Measurements from ENCODE around the gene ABTB2.

Gene ABTB2

GRCh38 chr11:34275486-34275885 lies 82.3 kb downstream of the ABTB2 start:
- H2BK120ac ChIP-seq (ENCODE audit: low read depth, low read length), result no peak overlapping the region
- H3K4me1 ChIP-seq (ENCODE audit: control insufficient read depth in 2 of 2, insufficient read depth in 1 of 2, low read depth in 1 of 2, low read length in 2 of 2), result peaks cover 0 to 2% of the 10 kb centered on the region in 2 donors
- DNase-seq (ENCODE audit: low spot score), result no peak

GRCh38 chr11:34274712-34275398 lies 83.0 kb downstream of the ABTB2 start:
- whole genome bisulfite sequencing, 2 donors (ENCODE audit: extremely low coverage in 2 of 2, insufficient read length in 2 of 2, insufficient replicate concordance in 1 of 2), result no CpG with 5 or more reads among the region's 11 CpGs
- H3K27ac ChIP-seq (replicated peaks; ENCODE audit: low read length), result no peak overlapping the region

More at GRCh38 chr11:34275486-34275885, 82.3 kb downstream of the ABTB2 start:
- Histone ChIP-seq H3K4ac (ENCODE audit: low read length) (no peak overlapping the region), H2BK5ac (ENCODE audit: low read length) (no peak overlapping the region), H2AK5ac (ENCODE audit: low read depth, low read length) (no peak overlapping the region), H3K23ac (ENCODE audit: low read depth, low read length, poor library complexity) (no peak overlapping the region), H3K4me3 (ENCODE audit: low read length in 2 of 2) (no peak overlapping the region), H2BK15ac (ENCODE audit: low read length) (no peak overlapping the region), H2BK12ac (ENCODE audit: low read length) (no peak overlapping the region), H2AFZ (ENCODE audit: low read length) (no peak overlapping the region), H4K91ac (ENCODE audit: low read depth, low read length, poor library complexity) (no peak overlapping the region), H3K9ac (ENCODE audit: low read depth, low read length, poor library complexity) (no peak overlapping the region), H3K18ac (ENCODE audit: low read length) (no peak overlapping the region), H3K79me1 (ENCODE audit: low read depth, low read length) (no peaks in the 10 kb centered on the region), H3K27ac (replicated peaks; ENCODE audit: low read length) (no peak overlapping the region), H4K8ac (ENCODE audit: low read depth, low read length) (no peak overlapping the region), H3K9me3 (replicated peaks in 1 of 2; ENCODE audit: control insufficient read depth in 2 of 2, insufficient read depth in 1 of 2, low read depth in 1 of 2, low read length in 2 of 2) (no peaks in the 10 kb centered on the region), H3K14ac (ENCODE audit: low read length) (no peak overlapping the region), H3K27me3 (ENCODE audit: control insufficient read depth in 3 of 3, insufficient read depth in 3 of 3, low read depth in 1 of 3, low read length in 3 of 3) (no peaks in the 10 kb centered on the region), H3K4me2 (ENCODE audit: insufficient read depth, low read length, poor library complexity, severe bottlenecking) (no peak overlapping the region), H3K36me3 (replicated peaks in 1 of 2; ENCODE audit: control insufficient read depth in 2 of 2, insufficient read depth in 2 of 2, low read length in 2 of 2) (no peaks in the 10 kb centered on the region)
- no CpG with 5 or more reads among the region's 4 CpGs for WGBS, 2 donors (ENCODE audit: extremely low coverage in 2 of 2, insufficient read length in 2 of 2, insufficient replicate concordance in 1 of 2)

GRCh38 chr11:34273099-34273498 lies 84.7 kb downstream of the ABTB2 start:
- DNase-seq (ENCODE audit: low spot score), result no peak
- Histone ChIP-seq H2BK120ac (ENCODE audit: low read depth, low read length) (no peak overlapping the region), H3K9ac (ENCODE audit: low read depth, low read length, poor library complexity) (peak overlapping the region; percentile 12), H3K4me3 (ENCODE audit: low read length in 2 of 2) (no peak overlapping the region), H4K91ac (ENCODE audit: low read depth, low read length, poor library complexity) (no peak overlapping the region), H3K4me1 (ENCODE audit: control insufficient read depth in 2 of 2, insufficient read depth in 1 of 2, low read depth in 1 of 2, low read length in 2 of 2) (no peaks in the 10 kb centered on the region), H2BK5ac (ENCODE audit: low read length) (no peak overlapping the region), H3K4me2 (ENCODE audit: insufficient read depth, low read length, poor library complexity, severe bottlenecking) (no peak overlapping the region), H3K36me3 (replicated peaks in 1 of 2; ENCODE audit: control insufficient read depth in 2 of 2, insufficient read depth in 2 of 2, low read length in 2 of 2) (no peaks in the 10 kb centered on the region), H4K8ac (ENCODE audit: low read depth, low read length) (no peak overlapping the region), H3K27me3 (ENCODE audit: control insufficient read depth in 3 of 3, insufficient read depth in 3 of 3, low read depth in 1 of 3, low read length in 3 of 3) (no peaks in the 10 kb centered on the region), H2BK15ac (ENCODE audit: low read length) (no peak overlapping the region), H3K4ac (ENCODE audit: low read length) (no peak overlapping the region), H3K23ac (ENCODE audit: low read depth, low read length, poor library complexity) (no peak overlapping the region), H3K79me1 (ENCODE audit: low read depth, low read length) (no peaks in the 10 kb centered on the region), H2BK12ac (ENCODE audit: low read length) (no peak overlapping the region), H2AFZ (ENCODE audit: low read length) (no peak overlapping the region), H3K27ac (replicated peaks; ENCODE audit: low read length) (no peak overlapping the region), H3K9me3 (replicated peaks in 1 of 2; ENCODE audit: control insufficient read depth in 2 of 2, insufficient read depth in 1 of 2, low read depth in 1 of 2, low read length in 2 of 2) (no peaks in the 10 kb centered on the region), H3K18ac (ENCODE audit: low read length) (peak overlapping the region; percentile 44), H3K14ac (ENCODE audit: low read length) (no peak overlapping the region), H2AK5ac (ENCODE audit: low read depth, low read length) (no peak overlapping the region)
- WGBS, 2 donors (ENCODE audit: extremely low coverage in 2 of 2, insufficient read length in 2 of 2, insufficient replicate concordance in 1 of 2), result no CpG with 5 or more reads among the region's 5 CpGs

More at GRCh38 chr11:34274712-34275398, 83.0 kb downstream of the ABTB2 start:
- DNase-seq (ENCODE audit: low spot score), result no peak
- Histone ChIP-seq H3K4me3 (ENCODE audit: low read length in 2 of 2) (no peak overlapping the region), H2BK120ac (ENCODE audit: low read depth, low read length) (no peak overlapping the region), H3K23ac (ENCODE audit: low read depth, low read length, poor library complexity) (no peak overlapping the region), H2BK5ac (ENCODE audit: low read length) (peak overlapping the region; percentile 43), H2BK15ac (ENCODE audit: low read length) (no peak overlapping the region), H3K14ac (ENCODE audit: low read length) (peak overlapping the region; percentile 64), H3K4me2 (ENCODE audit: insufficient read depth, low read length, poor library complexity, severe bottlenecking) (no peak overlapping the region), H4K91ac (ENCODE audit: low read depth, low read length, poor library complexity) (no peak overlapping the region), H3K79me1 (ENCODE audit: low read depth, low read length) (no peaks in the 10 kb centered on the region), H3K9me3 (replicated peaks in 1 of 2; ENCODE audit: control insufficient read depth in 2 of 2, insufficient read depth in 1 of 2, low read depth in 1 of 2, low read length in 2 of 2) (no peaks in the 10 kb centered on the region), H2AFZ (ENCODE audit: low read length) (no peak overlapping the region), H2BK12ac (ENCODE audit: low read length) (no peak overlapping the region), H3K36me3 (replicated peaks in 1 of 2; ENCODE audit: control insufficient read depth in 2 of 2, insufficient read depth in 2 of 2, low read length in 2 of 2) (no peaks in the 10 kb centered on the region), H3K4me1 (ENCODE audit: control insufficient read depth in 2 of 2, insufficient read depth in 1 of 2, low read depth in 1 of 2, low read length in 2 of 2) (no peaks in the 10 kb centered on the region), H2AK5ac (ENCODE audit: low read depth, low read length) (no peak overlapping the region), H3K27me3 (ENCODE audit: control insufficient read depth in 3 of 3, insufficient read depth in 3 of 3, low read depth in 1 of 3, low read length in 3 of 3) (no peaks in the 10 kb centered on the region), H3K18ac (ENCODE audit: low read length) (no peak overlapping the region), H3K9ac (ENCODE audit: low read depth, low read length, poor library complexity) (peak overlapping the region; percentile 10), H4K8ac (ENCODE audit: low read depth, low read length) (no peak overlapping the region), H3K4ac (ENCODE audit: low read length) (no peak overlapping the region)

GRCh38 chr11:34271727-34272126 lies 86.1 kb downstream of the ABTB2 start:
- no peak overlapping the region for H2AK5ac ChIP-seq (ENCODE audit: low read depth, low read length)
- no peaks in the 10 kb centered on the region for H3K9me3 ChIP-seq (replicated peaks in 1 of 2; ENCODE audit: control insufficient read depth in 2 of 2, insufficient read depth in 1 of 2, low read depth in 1 of 2, low read length in 2 of 2)
- H3K79me1 ChIP-seq (ENCODE audit: low read depth, low read length), result no peaks in the 10 kb centered on the region
- H3K4ac ChIP-seq (ENCODE audit: low read length), result no peak overlapping the region
- no peak overlapping the region for H3K4me3 ChIP-seq (ENCODE audit: low read length in 2 of 2)
- H3K27ac ChIP-seq (replicated peaks; ENCODE audit: low read length), result no peak overlapping the region
- no peak overlapping the region for H4K91ac ChIP-seq (ENCODE audit: low read depth, low read length, poor library complexity)
- H4K8ac ChIP-seq (ENCODE audit: low read depth, low read length), result no peak overlapping the region
- no peak overlapping the region for H2BK15ac ChIP-seq (ENCODE audit: low read length)
- H3K4me2 ChIP-seq (ENCODE audit: insufficient read depth, low read length, poor library complexity, severe bottlenecking), result no peak overlapping the region
- H3K9ac ChIP-seq (ENCODE audit: low read depth, low read length, poor library complexity), result no peak overlapping the region
- H3K4me1 ChIP-seq (ENCODE audit: control insufficient read depth in 2 of 2, insufficient read depth in 1 of 2, low read depth in 1 of 2, low read length in 2 of 2), result peaks cover 2 to 7% of the 10 kb centered on the region in 2 donors
- H3K36me3 ChIP-seq (replicated peaks in 1 of 2; ENCODE audit: control insufficient read depth in 2 of 2, insufficient read depth in 2 of 2, low read length in 2 of 2), result no peaks in the 10 kb centered on the region
- H2BK120ac ChIP-seq (ENCODE audit: low read depth, low read length), result no peak overlapping the region
- no peak overlapping the region for H3K14ac ChIP-seq (ENCODE audit: low read length)
- no peak overlapping the region for H2AFZ ChIP-seq (ENCODE audit: low read length)
- H3K27me3 ChIP-seq (ENCODE audit: control insufficient read depth in 3 of 3, insufficient read depth in 3 of 3, low read depth in 1 of 3, low read length in 3 of 3), result no peaks in the 10 kb centered on the region
- H2BK5ac ChIP-seq (ENCODE audit: low read length), result no peak overlapping the region
- no peak for DNase-seq (ENCODE audit: low spot score)
- no peak overlapping the region for H2BK12ac ChIP-seq (ENCODE audit: low read length)
- H3K18ac ChIP-seq (ENCODE audit: low read length), result no peak overlapping the region
- H3K23ac ChIP-seq (ENCODE audit: low read depth, low read length, poor library complexity), result no peak overlapping the region
